Neural cell (in vitro differentiated cells): ENCODE data around the gene PLA2G2D.

Source experiments
- CTCF ChIP-seq: fragments of 450-650 bp; IDR thresholded peaks from 2 replicates; pipeline ENCODE4 v1.5.1; 2014; ENCODE audit warnings: antibody characterized with exemption, mild to moderate bottlenecking, moderate library complexity; ENCODE audit not compliant: poor library complexity, severe bottlenecking
- EP300 ChIP-seq: fragments of 450-650 bp; conservative IDR thresholded peaks from 2 replicates; pipeline ENCODE4 v1.6.1; 2014; ENCODE audit warnings: antibody characterized with exemption, mild to moderate bottlenecking, moderate library complexity; ENCODE audit not compliant: poor library complexity, severe bottlenecking

GRCh38 chr1:20139776-20140612 is 20.7 kb upstream of the PLA2G2D start:
- TF ChIP-seq CTCF (no peak), EP300 (no peak)
